Spleen (tissue), 7 donors: ENCODE measurements around the gene TIMM21.

ENCODE experiments used
- POLR2AphosphoS5 ChIP-seq, 3 donors: sonication (generic); formaldehyde crosslinking; IDR thresholded peaks; one replicate each; pipeline ENCODE4 v1.5.1; 2017; ENCODE audit warnings: antibody characterized with exemption in 3 of 3
- TF ChIP-seq, protein P1 (sequence below), 11 experiments: fragments of 200-600 bp in 7 of 11; fragments of 450-650 bp in 4 of 11; sonication (generic) in 4 of 11; IDR thresholded peaks in 8 of 11; conservative IDR thresholded peaks in 3 of 11; 1 replicate in 7 of 11; 2 replicates in 4 of 11; pipeline versions ENCODE4 v1.4.0 to v1.8.0; 2016 to 2021; ENCODE audit warnings: antibody characterized with exemption in 11 of 11, inconsistent platforms in 4 of 11, mild to moderate bottlenecking in 1 of 11
- donor health status: DM: no; HTN: no; CAD: no; lungs with moderate emphysema.
- donor health status: DM: no; HTN: no; CAD: no.
- donor health status: DM: no; HTN: no; CAD: no.

DNA sequence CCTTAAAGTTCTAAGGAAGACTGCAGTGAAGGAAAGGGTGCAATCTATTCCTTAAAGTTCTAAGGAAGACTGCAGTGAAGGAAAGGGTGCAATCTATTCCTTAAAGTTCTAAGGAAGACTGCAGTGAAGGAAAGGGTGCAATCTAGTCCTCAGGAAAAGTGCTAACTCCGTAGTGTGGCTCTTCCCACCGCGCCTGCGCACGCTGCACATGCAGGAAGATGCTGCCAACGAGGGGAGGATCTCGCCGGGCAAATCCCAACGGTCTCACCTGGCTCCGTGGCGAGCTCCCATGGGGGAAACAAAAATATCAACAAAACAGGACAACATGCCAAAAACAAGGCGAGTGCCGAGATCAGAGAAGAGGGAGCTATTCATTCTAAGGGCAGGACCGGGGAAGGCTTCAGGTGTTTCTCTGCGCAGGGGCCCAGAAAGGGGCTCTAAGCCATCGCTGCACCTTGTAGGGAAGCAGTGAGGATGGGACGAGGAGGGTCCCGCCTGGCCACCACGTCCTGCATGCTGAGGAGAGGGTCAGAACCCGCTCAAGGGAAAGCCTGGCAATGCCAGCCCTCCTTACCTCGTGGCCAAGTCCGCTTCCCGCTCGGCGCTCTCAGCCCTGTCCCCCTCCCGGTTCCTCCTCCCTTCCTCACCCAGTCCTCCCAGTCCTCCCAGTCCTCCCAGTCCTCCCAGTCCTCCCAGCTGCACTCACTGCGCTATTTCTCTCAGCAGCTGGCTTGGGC is 24.5 kb downstream of the TIMM21 start:
- no peak for TF ChIP-seq POLR2AphosphoS5 (IDR thresholded peaks at IDR 0.05)
- TF ChIP-seq, protein P1, sequence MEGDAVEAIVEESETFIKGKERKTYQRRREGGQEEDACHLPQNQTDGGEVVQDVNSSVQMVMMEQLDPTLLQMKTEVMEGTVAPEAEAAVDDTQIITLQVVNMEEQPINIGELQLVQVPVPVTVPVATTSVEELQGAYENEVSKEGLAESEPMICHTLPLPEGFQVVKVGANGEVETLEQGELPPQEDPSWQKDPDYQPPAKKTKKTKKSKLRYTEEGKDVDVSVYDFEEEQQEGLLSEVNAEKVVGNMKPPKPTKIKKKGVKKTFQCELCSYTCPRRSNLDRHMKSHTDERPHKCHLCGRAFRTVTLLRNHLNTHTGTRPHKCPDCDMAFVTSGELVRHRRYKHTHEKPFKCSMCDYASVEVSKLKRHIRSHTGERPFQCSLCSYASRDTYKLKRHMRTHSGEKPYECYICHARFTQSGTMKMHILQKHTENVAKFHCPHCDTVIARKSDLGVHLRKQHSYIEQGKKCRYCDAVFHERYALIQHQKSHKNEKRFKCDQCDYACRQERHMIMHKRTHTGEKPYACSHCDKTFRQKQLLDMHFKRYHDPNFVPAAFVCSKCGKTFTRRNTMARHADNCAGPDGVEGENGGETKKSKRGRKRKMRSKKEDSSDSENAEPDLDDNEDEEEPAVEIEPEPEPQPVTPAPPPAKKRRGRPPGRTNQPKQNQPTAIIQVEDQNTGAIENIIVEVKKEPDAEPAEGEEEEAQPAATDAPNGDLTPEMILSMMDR (IDR thresholded peaks at IDR 0.05 in 8 of 11, conservative IDR thresholded peaks at IDR 0.05 in 3 of 11) = no peak
